ENCODE data around the gene CMSS1.

GRCh38 chr3:100042166-100042981 is 224.7 kb downstream of the CMSS1 start:
- TF ChIP-seq, protein P1, sequence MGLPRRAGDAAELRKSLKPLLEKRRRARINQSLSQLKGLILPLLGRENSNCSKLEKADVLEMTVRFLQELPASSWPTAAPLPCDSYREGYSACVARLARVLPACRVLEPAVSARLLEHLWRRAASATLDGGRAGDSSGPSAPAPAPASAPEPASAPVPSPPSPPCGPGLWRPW (IDR thresholded peaks at IDR 0.05), result no peak
- TF ChIP-seq KDM5A (IDR thresholded peaks at IDR 0.05), result no peak
- TF ChIP-seq REST (IDR thresholded peaks at IDR 0.05), result no peak
- TF ChIP-seq POLR2A (IDR thresholded peaks at IDR 0.05; ENCODE audit: low read length), result no peak
- no peak for TF ChIP-seq HOXA7 (CRISPR knock-in tag; IDR thresholded peaks at IDR 0.05)
- TF ChIP-seq, protein P2, sequence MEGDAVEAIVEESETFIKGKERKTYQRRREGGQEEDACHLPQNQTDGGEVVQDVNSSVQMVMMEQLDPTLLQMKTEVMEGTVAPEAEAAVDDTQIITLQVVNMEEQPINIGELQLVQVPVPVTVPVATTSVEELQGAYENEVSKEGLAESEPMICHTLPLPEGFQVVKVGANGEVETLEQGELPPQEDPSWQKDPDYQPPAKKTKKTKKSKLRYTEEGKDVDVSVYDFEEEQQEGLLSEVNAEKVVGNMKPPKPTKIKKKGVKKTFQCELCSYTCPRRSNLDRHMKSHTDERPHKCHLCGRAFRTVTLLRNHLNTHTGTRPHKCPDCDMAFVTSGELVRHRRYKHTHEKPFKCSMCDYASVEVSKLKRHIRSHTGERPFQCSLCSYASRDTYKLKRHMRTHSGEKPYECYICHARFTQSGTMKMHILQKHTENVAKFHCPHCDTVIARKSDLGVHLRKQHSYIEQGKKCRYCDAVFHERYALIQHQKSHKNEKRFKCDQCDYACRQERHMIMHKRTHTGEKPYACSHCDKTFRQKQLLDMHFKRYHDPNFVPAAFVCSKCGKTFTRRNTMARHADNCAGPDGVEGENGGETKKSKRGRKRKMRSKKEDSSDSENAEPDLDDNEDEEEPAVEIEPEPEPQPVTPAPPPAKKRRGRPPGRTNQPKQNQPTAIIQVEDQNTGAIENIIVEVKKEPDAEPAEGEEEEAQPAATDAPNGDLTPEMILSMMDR (IDR thresholded peaks at IDR 0.05), result no peak

All from A549 (cell line).